Inferior parietal cortex (tissue), 1 donor: ENCODE results near the gene FAM181B.

ENCODE experiments used
- DNase-seq: peaks from one replicate; pipeline ENCODE4 v3.0.0-alpha.2; 2016; ENCODE audit errors: extremely low spot score

FAM181B gene

DNA sequence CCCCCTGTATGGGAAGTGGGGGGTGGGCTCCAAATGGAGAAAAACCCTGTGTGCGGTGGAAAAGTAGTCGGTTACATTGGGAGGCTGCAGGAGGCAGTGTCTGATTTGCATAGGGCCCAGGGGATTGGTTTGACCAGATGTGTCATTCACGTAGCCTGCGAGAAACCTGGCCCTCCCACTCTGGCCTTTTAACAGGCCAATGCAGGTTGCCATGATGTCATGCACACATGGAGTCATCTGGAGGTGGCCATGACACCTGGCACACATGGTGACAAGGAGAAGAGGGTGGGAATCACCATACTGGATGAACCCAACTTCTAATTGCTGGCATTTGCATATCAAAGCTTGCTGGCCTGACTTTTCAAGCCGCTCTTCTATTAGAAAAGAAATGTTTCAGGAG lies 50.6 kb downstream of the FAM181B start:
- DNase-seq = no peak

DNA sequence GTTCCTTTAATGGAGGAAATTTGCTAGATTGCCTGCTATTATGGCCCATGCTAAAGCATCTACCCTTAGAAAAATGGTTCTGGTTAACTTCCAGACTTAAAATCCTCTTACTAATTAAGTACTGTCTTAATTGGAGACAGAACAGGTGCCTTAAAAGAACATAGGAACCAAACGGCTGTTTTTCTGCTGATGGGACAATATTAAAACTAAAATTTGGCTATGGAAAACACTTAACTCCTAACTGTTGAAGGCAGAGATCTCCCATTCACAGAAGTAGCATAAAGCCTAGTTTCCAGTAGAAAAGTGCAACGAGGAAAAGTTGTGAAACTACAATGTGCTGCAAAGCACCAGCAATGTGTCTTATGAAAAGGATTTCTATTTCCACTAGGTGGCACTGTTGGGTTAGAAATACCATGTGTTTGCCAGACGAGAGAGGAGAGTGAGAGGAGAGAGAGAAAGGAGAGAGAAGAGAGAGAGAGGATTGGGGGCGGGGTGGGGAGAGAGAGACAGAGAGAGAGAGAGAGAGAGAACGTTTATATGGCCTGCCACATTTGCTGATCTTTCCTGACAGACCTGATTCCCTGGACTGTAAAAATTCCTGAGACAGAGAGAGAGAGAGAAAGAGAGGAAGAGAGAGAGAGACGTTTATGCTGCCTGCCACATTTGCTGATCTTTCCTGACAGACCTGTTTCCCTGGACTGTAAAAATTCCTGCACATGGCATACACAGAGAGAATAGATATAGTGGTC lies 51.5 kb downstream of the FAM181B start:
- DNase-seq = peak; percentile 86

DNA sequence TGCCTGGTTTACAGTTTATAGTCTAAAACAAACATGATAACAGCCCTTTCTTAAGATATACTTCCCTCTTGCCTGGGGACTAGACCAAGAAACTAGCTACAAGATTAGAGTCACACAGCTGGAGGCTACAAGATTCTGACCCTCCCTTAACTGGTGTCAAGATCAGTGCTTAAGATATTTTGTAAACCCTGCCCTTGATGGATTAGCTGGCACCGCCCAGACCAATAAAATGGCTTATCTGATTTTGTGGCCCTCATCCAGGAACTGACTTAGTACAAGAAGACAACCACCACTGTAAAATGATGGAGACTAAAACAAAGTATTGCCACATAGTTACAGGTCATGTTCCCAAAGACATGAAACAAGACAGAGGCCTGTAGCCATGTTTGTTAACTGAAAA lies 53.4 kb downstream of the FAM181B start:
- no peak for DNase-seq
